Measurements from ENCODE around the gene SPACA4.
A peak's percentile ranks its signal among the peaks of the same experiment; 100 is the strongest.
"Not testable (repeated sequence)": the region's sequence is repeated elsewhere in the genome, so short reads cannot be mapped to it uniquely, and the experiment has no call there.

The SPACA4 gene

GRCh38 chr19:48619692-48620585 lies 13.4 kb downstream of the SPACA4 start:
- DNase-seq, result no peak

GRCh38 chr19:48623556-48624066 lies 17.1 kb downstream of the SPACA4 start:
- DNase-seq, result no peak

- DNase-seq, result peak; percentile 97
These were observed 17.6 kb downstream of the SPACA4 start for GRCh38 chr19:48624067-48624594.

DNA sequence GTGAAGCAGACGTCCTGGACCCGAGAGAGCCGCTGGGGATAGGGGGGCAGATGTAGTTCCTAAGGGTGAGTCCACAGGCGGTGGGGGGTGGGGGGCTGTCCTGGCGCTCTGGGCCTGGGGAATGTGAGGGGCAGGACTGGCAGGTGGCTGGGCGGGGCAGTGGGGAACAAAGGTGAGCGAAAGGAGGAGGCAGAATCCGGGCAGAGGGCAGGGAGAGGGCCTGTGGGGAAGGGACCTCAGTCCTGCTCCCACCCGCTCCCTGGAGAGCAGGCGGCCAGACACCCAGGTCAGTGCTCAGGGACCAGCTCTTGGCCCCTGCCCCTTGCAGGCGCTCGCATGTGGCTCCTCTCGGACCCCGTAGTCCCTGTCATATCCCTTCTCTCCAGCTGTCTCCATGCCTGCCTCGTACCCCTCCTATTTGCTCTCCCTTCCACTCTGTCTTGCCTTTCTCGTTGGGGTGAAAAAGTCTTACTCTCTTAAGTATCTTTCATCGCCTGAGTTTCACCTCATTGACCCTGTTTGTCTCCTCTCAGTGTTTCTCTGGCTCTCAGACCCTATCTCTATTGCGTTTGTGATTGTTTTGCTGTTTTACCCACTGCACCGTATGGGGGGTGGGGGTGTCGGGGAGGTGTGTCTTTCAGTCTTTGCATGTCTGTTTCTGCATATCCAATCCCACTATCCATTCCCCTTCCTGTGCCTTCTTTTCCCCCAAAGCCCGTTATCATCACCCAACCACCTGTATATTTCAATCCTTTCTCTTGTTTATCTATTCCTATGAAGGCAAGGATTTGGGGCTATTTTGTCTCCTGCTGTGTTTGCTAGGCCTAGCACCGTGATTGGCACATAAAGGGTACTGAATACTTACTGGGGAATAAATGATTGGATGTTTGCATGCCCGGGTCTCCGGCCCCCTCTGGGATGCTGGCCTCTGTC lies 18.5 kb downstream of the SPACA4 start:
- DNase-seq, result no peak

DNA sequence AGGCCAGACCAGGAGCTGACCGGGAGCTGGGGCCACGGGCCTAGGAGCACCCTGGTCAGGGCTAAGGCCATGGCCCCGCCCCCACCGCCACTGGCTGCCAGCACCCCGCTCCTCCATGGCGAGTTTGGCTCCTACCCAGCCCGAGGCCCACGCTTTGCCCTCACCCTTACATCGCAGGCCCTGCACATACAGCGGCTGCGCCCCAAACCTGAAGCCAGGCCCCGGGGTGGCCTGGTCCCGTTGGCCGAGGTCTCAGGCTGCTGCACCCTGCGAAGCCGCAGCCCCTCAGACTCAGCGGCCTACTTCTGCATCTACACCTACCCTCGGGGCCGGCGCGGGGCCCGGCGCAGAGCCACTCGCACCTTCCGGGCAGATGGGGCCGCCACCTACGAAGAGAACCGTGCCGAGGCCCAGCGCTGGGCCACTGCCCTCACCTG lies 19.4 kb downstream of the SPACA4 start:
- no peak for DNase-seq

DNA sequence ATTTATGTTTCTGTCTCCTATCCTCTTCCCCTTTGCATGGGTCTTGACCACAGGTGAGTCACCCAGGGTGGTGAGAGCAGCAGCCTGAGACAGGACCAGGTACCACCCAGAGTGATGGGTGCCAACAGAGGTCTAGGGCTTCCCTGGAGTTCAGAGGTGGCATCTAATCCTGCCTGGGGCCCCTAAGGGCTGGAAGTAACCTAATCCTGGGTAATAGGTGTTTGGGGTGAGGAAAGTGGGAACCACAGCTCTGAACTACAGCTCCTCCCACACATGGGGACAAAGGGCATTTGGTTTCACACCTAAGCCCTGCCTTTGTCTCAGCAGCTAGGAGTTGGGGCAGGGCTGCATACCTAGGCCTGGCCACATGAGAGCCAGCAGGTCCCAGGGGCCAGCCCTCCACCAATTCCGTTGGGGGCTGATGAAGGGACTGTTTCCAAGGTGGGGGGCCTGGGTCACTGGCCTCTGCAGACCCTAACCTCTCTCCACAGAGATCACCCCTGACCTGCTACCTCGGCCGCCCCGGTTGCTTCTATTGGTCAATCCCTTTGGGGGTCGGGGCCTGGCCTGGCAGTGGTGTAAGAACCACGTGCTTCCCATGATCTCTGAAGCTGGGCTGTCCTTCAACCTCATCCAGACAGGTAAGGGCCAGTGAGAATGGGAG lies 20.8 kb downstream of the SPACA4 start:
- DNase-seq, result no peak

- DNase-seq, result no peak
These were observed 21.3 kb downstream of the SPACA4 start for GRCh38 chr19:48627865-48628314.

DNA sequence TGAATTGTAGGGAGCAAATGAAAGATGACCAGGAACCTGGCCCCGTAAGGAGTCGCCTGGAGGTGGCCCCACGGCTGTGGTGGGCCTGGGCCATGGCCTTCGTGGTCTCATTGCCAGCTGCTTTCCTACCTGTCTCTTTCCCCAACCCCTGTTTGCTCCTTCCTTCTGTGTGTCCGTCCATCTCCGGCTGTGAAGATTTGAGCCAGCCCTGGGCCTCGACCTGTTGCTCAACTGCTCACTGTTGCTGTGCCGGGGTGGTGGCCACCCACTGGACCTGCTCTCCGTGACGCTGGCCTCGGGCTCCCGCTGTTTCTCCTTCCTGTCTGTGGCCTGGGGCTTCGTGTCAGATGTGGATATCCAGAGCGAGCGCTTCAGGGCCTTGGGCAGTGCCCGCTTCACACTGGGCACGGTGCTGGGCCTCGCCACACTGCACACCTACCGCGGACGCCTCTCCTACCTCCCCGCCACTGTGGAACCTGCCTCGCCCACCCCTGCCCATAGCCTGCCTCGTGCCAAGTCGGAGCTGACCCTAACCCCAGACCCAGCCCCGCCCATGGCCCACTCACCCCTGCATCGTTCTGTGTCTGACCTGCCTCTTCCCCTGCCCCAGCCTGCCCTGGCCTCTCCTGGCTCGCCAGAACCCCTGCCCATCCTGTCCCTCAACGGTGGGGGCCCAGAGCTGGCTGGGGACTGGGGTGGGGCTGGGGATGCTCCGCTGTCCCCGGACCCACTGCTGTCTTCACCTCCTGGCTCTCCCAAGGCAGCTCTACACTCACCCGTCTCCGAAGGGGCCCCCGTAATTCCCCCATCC lies 22.1 kb downstream of the SPACA4 start:
- no peak for DNase-seq

DNA sequence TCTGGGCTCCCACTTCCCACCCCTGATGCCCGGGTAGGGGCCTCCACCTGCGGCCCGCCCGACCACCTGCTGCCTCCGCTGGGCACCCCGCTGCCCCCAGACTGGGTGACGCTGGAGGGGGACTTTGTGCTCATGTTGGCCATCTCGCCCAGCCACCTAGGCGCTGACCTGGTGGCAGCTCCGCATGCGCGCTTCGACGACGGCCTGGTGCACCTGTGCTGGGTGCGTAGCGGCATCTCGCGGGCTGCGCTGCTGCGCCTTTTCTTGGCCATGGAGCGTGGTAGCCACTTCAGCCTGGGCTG lies 22.7 kb downstream of the SPACA4 start:
- DNase-seq, result no peak

DNA sequence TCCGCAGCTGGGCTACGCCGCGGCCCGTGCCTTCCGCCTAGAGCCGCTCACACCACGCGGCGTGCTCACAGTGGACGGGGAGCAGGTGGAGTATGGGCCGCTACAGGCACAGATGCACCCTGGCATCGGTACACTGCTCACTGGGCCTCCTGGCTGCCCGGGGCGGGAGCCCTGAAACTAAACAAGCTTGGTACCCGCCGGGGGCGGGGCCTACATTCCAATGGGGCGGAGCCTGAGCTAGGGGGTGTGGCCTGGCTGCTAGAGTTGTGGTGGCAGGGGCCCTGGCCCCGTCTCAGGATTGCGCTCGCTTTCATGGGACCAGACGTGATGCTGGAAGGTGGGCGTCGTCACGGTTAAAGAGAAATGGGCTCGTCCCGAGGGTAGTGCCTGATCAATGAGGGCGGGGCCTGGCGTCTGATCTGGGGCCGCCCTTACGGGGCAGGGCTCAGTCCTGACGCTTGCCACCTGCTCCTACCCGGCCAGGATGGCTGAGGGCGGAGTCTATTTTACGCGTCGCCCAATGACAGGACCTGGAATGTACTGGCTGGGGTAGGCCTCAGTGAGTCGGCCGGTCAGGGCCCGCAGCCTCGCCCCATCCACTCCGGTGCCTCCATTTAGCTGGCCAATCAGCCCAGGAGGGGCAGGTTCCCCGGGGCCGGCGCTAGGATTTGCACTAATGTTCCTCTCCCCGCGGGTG lies 23.2 kb downstream of the SPACA4 start:
- no peak for DNase-seq

DNA sequence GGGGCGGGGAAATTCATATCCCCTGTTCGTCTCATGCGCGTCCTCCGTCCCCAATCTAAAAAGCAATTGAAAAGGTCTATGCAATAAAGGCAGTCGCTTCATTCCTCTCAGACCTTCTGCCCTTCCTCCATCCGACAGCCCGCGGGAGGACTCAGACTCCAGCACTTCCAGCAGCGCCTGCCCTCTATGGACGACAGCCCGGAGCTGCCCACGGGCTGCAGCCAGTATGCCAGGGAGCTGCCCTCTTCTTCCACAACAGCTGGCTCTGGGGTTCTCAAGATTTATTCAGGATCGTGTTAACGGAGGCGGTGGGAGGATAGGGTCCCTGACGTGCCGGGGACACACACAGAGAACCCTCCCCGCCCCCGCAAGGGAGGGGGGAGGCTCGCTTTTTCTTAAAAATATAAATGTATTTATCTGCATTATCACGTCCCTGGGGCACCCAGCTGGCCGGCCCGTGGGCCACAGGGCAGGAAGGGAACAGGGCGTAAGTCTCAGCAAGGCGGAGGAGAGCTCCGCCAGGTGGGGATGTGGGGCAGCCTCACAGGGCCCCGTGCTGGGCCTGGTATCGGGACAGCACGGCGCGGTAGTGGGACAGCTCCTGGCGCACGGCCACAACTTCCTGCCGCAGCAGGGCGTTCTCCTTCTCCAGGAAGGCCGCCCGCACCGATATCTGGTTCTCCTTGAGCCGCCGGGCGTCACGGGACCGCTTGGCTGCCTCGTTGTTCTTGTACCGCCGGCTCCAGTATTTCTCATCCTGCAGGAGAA lies 23.9 kb downstream of the SPACA4 start:
- no peak for DNase-seq

DNA sequence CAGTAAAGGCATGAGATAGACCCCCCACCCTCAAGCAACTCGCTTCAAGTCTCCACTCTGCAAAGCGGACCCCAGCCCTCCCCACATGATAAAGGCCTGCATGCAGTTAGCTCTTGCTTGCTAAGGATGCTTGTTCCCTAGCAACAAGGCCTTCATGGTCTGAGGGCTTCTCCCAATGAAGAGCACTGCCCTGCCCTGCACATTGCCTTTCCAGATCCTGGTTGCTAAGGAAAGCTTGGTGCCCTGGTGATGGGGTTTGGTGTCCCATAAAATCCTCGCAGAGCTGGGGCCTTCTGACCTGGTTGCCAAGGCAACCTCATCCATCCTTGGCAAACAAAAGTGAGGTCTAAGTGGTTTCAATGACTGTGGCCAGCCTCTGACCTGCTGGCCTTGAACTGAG lies 24.7 kb downstream of the SPACA4 start:
- DNase-seq, result no peak

DNA sequence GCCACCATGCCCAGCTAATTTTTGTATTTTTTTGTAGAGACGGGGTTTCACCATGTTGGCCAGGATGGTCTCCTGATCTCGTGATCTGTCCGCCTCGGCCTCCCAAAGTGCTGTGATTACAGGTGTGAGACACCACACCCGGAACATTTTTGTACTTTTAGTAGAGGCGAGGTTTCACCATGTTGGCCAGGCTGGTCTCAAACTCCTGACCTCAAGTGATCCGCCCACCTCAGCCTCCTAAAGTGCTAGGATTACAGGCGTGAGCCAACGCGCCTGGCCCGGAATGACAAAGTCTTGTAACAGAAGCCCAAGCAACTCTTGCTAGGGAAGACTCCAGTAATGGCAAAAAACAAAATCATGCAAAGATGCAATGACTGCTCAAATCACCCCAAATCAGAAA lies 25.7 kb downstream of the SPACA4 start:
- DNase-seq, result not testable (repeated sequence)

- no peak for DNase-seq
These were observed 26.2 kb downstream of the SPACA4 start for GRCh38 chr19:48632692-48633147.

DNA sequence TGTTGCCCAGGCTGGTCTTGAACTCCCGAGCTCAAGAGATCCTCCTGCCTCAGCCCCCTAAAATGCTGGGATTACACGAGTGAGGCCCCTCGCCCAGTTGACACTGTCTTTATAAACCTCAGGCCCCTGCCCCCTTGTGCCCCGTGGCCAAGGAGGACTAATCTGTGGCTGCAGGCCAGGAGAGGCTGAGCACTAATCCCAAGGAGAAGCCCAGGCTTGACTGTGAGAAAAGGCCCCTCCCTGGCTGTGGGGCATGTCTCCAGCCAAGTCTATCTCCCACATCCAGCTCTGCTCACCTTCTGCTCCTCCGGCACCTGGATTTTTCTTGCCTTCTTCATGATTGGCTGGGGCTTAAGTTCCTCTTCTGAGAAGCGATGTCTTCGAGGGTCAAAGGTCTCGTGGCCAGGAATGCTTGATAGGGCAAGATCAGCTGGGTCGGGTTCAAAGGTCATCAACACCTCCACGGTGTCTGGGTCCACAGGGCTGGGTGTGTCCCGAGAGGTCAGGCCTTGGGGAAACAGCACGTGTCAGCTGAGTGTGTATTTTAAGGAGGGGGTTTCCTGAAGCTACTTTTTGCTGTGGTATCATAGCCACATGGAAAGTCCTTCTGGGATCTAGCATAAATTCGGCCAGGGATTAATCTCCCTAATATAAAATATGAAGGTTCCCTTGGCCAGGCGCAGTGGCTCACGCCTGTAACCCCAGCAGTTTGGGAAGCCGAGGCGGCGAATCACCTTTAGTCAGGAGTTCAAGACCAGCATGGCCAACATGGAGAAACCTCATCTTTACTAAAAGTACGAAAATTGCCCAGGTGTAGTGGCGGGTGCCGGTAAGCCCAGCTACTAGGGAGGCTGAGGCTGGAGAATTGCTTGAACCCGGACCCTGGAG lies 26.9 kb downstream of the SPACA4 start:
- no peak for DNase-seq

GRCh38 chr19:48634036-48634342 lies 27.4 kb downstream of the SPACA4 start:
- no peak for DNase-seq

- DNase-seq, result peak; percentile 95
These were observed 28.1 kb downstream of the SPACA4 start for GRCh38 chr19:48634424-48635262.

- peak; percentile 59 for DNase-seq
These were observed 28.9 kb downstream of the SPACA4 start for GRCh38 chr19:48635263-48635965.
